Ishikawa (cell line): Measurements from ENCODE around the gene CELF2.

ENCODE experiments used
- CEBPB ChIP-seq: IDR thresholded peaks from 2 replicates; pipeline ENCODE4 v1.6.1; 2012
- CREB1 ChIP-seq: IDR thresholded peaks from 2 replicates; pipeline ENCODE4 v1.6.1; 2012; ENCODE audit warnings: low read depth
- EGR1 ChIP-seq: IDR thresholded peaks from 2 replicates; pipeline ENCODE4 v1.6.1; 2012
- EP300 ChIP-seq: IDR thresholded peaks from 2 replicates; pipeline ENCODE4 v1.6.1; 2012; ENCODE audit warnings: borderline replicate concordance
- FOXM1 ChIP-seq: IDR thresholded peaks from 2 replicates; pipeline ENCODE4 v1.6.1; 2012; ENCODE audit warnings: low read depth, borderline replicate concordance
- NFIC ChIP-seq: IDR thresholded peaks from 2 replicates; pipeline ENCODE4 v1.6.1; 2012
- RAD21 ChIP-seq: IDR thresholded peaks from 2 replicates; pipeline ENCODE4 v1.6.1; 2012; ENCODE audit warnings: low read depth
- TAF1 ChIP-seq: IDR thresholded peaks from 2 replicates; pipeline ENCODE4 v1.6.1; 2012; ENCODE audit warnings: low read depth, mild to moderate bottlenecking
- TCF12 ChIP-seq: IDR thresholded peaks from 2 replicates; pipeline ENCODE4 v1.6.1; 2012; ENCODE audit warnings: low read depth
- TEAD4 ChIP-seq: IDR thresholded peaks from 2 replicates; pipeline ENCODE4 v1.6.1; 2012
- YY1 ChIP-seq: IDR thresholded peaks from 2 replicates; pipeline ENCODE4 v1.6.1; 2012; ENCODE audit warnings: low read depth
- ZBTB7A ChIP-seq: IDR thresholded peaks from 2 replicates; pipeline ENCODE4 v1.6.1; 2012; ENCODE audit warnings: low read depth
- TF ChIP-seq, protein P1 (sequence below): IDR thresholded peaks from 2 replicates; pipeline ENCODE4 v1.6.1; 2012; ENCODE audit warnings: low read depth, mild to moderate bottlenecking
- TF ChIP-seq, protein P2 (sequence below): IDR thresholded peaks from 2 replicates; pipeline ENCODE4 v1.6.1; 2012
- TF ChIP-seq, protein P3 (sequence below): IDR thresholded peaks from 2 replicates; pipeline ENCODE4 v1.6.1; 2012

The CELF2 gene

DNA sequence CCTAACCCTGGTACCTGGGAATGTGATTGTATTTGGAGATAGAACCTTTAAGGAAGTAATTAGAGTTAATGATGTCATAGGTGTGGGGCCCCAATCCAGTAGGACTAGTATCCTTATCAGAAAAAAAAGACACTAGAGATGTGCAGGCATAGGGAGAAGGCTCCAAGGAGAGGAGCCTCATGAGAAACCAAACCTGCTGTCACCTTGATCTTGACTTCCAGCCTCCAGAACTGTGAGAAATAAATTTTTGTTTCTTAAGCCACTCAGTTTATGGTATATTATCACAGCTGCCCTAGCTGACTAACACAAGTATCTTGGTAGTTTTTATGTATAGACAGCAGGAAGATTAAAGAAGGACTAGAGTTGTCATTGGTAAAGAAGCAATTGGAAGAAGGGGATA lies 23.9 kb upstream of the CELF2 start:
- TF ChIP-seq, protein P1, sequence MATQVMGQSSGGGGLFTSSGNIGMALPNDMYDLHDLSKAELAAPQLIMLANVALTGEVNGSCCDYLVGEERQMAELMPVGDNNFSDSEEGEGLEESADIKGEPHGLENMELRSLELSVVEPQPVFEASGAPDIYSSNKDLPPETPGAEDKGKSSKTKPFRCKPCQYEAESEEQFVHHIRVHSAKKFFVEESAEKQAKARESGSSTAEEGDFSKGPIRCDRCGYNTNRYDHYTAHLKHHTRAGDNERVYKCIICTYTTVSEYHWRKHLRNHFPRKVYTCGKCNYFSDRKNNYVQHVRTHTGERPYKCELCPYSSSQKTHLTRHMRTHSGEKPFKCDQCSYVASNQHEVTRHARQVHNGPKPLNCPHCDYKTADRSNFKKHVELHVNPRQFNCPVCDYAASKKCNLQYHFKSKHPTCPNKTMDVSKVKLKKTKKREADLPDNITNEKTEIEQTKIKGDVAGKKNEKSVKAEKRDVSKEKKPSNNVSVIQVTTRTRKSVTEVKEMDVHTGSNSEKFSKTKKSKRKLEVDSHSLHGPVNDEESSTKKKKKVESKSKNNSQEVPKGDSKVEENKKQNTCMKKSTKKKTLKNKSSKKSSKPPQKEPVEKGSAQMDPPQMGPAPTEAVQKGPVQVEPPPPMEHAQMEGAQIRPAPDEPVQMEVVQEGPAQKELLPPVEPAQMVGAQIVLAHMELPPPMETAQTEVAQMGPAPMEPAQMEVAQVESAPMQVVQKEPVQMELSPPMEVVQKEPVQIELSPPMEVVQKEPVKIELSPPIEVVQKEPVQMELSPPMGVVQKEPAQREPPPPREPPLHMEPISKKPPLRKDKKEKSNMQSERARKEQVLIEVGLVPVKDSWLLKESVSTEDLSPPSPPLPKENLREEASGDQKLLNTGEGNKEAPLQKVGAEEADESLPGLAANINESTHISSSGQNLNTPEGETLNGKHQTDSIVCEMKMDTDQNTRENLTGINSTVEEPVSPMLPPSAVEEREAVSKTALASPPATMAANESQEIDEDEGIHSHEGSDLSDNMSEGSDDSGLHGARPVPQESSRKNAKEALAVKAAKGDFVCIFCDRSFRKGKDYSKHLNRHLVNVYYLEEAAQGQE = no peak

DNA sequence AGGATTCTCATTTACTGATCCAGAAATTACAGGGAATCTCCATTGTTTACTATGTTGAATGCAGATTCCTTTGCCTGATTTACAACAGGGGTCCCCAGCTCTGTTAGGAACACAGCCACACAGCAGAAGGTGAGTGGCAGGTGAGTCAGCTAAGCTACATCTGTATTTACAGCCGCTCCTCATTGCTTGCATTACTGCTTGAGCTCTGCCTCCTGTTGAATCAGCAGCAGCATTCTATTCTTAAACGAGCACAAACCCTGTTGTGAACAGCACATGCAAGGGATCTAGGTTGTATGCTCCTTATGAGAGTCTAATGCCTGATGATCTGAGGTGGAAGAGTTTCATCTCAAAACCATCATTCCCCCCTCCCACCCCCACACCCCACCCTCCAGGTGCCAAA lies 23.3 kb upstream of the CELF2 start:
- no peak for TF ChIP-seq NFIC
- TF ChIP-seq TEAD4 = no peak
- no peak for TF ChIP-seq CEBPB
- no peak for TF ChIP-seq YY1
- no peak for TF ChIP-seq EGR1
- no peak for TF ChIP-seq CREB1
- no peak for TF ChIP-seq TAF1
- TF ChIP-seq, protein P2, sequence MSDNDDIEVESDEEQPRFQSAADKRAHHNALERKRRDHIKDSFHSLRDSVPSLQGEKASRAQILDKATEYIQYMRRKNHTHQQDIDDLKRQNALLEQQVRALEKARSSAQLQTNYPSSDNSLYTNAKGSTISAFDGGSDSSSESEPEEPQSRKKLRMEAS = no peak

DNA sequence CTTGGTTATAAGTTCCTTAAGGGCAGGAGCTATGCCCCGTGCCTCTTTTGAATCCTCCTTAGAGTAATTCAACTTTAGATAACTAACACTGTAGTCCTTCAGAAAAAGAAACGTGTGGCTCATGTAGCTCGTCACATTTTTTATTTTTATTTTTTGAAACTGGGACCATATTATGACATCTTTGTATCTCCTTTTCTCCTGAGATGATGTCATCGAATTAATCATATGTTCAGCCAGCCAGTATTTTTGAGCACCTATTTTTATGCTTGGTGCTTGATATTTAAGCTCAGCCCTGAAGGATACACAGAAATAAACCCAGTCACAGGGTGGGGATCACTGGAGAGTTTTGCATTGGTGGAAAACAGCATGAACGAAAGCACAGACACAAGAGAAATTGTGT lies 22.6 kb upstream of the CELF2 start:
- no peak for TF ChIP-seq TCF12
- TF ChIP-seq, protein P1 = no peak
- no peak for TF ChIP-seq CREB1
- TF ChIP-seq EP300 = no peak
- TF ChIP-seq ZBTB7A = no peak
- TF ChIP-seq EGR1 = no peak
- TF ChIP-seq NFIC = no peak
- TF ChIP-seq RAD21 = no peak
- no peak for TF ChIP-seq YY1
- TF ChIP-seq, protein P3, sequence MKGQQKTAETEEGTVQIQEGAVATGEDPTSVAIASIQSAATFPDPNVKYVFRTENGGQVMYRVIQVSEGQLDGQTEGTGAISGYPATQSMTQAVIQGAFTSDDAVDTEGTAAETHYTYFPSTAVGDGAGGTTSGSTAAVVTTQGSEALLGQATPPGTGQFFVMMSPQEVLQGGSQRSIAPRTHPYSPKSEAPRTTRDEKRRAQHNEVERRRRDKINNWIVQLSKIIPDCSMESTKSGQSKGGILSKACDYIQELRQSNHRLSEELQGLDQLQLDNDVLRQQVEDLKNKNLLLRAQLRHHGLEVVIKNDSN = no peak
- TF ChIP-seq TEAD4 = no peak
- TF ChIP-seq, protein P2 = no peak
- TF ChIP-seq CEBPB = no peak
- TF ChIP-seq TAF1 = no peak
- TF ChIP-seq FOXM1 = no peak

DNA sequence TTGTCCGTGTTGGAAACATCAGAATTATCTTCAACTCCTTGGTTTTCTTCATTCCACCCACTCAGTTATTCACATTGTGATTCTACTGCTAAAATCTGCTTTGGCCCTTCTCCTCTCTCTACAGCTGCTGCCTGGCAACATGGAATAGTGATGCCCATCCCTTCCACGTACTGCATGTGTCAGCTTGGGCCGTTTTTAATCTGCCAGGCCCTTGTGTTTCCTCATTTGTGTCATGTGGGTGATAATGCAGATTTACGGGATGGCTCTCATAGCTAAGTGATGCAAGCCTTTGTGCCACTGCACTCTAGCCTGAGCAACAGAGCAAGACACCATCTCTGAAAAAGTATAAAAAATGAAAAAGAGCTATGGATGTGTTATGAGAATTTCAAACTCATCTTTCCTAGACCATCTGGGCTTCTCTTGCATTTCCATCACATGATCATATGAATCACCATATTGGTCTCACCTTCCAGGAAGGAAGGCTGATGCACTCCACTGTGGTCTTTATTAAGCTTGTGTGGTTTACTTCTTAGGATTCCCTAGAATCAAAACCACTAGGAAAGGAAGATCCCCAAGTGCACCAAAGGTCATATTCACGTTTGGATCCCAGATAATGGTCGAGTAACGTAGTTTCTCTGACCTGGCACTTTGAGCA lies 20.6 kb upstream of the CELF2 start:
- no peak for TF ChIP-seq CREB1
- no peak for TF ChIP-seq RAD21
- no peak for TF ChIP-seq TAF1
- no peak for TF ChIP-seq ZBTB7A
- TF ChIP-seq FOXM1 = no peak
- TF ChIP-seq, protein P3 = no peak
- TF ChIP-seq, protein P1 = no peak
- TF ChIP-seq, protein P2 = no peak
- no peak for TF ChIP-seq TEAD4
- no peak for TF ChIP-seq TCF12
- no peak for TF ChIP-seq EP300
- TF ChIP-seq CEBPB = no peak
- no peak for TF ChIP-seq EGR1

DNA sequence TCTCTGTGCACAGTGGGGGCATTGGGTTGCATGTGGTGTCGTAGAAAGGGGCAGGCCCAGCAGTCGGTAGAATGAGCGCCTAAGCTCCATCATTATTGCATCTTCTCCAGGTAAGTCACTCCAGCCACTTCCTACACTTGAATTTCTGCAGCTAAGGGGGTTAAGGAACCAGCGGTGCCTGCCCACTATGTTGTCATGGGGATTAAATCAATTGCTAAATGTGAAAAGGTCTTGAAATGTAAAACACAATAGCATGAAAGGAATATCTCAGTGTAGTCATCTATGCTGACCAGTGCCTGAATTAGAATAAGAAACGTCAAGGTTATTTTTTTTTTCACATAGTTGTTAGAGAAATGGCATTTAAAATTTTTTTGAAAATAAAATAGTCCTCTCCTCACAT lies 15.2 kb upstream of the CELF2 start:
- TF ChIP-seq TAF1 = no peak
- TF ChIP-seq CREB1 = no peak
- no peak for TF ChIP-seq YY1
- TF ChIP-seq NFIC = no peak
